ENCODE measurements around the gene OSBPL6. TPM values are rescaled to one million over a fixed set of nuclear protein-coding genes. Genes with fewer than 3 reads are reported as not detected.

OSBPL6 gene
- total RNA-seq, 1 donor: 6.5 TPM

- no peak overlapping the region for H3K4me3 ChIP-seq (ENCODE audit: low read depth, low read length)
- no peak for TF ChIP-seq CTCF (IDR thresholded peaks at IDR 0.05; ENCODE audit: insufficient read depth, low read depth, low read length)
- no peak for DNase-seq (ENCODE audit: low read depth)
Measured at GRCh38 chr2:178220814-178221213, 26.5 kb downstream of the OSBPL6 start.

- TF ChIP-seq CTCF (IDR thresholded peaks at IDR 0.05; ENCODE audit: insufficient read depth, low read depth, low read length): no peak
- no peak for DNase-seq (ENCODE audit: low read depth)
- no peak overlapping the region for H3K4me3 ChIP-seq (ENCODE audit: low read depth, low read length)
Measured at GRCh38 chr2:178221556-178221955, 27.2 kb downstream of the OSBPL6 start.

- no peak for TF ChIP-seq CTCF (IDR thresholded peaks at IDR 0.05; ENCODE audit: insufficient read depth, low read depth, low read length)
- no peak for DNase-seq (ENCODE audit: low read depth)
- no peak overlapping the region for H3K4me3 ChIP-seq (ENCODE audit: low read depth, low read length)
Measured at GRCh38 chr2:178223806-178224205, 29.5 kb downstream of the OSBPL6 start.

- no peak overlapping the region for H3K4me3 ChIP-seq (ENCODE audit: low read depth, low read length)
- no peak for DNase-seq (ENCODE audit: low read depth)
- TF ChIP-seq CTCF (IDR thresholded peaks at IDR 0.05; ENCODE audit: insufficient read depth, low read depth, low read length): no peak
Measured at GRCh38 chr2:178225006-178225805, 30.9 kb downstream of the OSBPL6 start.

GRCh38 chr2:178227187-178227586, 32.9 kb downstream of the OSBPL6 start:
- no peak for TF ChIP-seq CTCF (IDR thresholded peaks at IDR 0.05; ENCODE audit: insufficient read depth, low read depth, low read length)
- DNase-seq (ENCODE audit: low read depth): no peak
- no peak overlapping the region for H3K4me3 ChIP-seq (ENCODE audit: low read depth, low read length)

DNA sequence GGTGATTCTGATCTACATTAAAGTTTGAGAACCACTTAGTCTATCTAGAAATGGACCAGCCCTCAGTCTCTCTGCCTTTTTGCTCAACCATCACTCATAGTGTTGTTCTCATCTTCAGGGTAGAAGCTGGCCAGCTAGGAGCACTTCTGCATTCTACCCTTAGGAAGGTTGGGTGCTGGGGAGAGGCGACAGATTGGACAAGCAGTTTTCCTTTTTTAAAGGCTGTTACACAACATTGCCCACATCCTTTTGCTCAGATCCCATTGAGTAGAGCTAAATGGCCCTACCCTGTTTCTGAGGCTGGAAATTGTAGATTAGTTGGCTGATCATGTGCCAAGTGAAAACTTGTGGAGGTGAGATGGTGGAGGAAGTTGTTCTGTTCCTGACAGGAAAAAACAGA, 35.6 kb downstream of the OSBPL6 start:
- DNase-seq (ENCODE audit: low read depth): no peak
- TF ChIP-seq CTCF (IDR thresholded peaks at IDR 0.05; ENCODE audit: insufficient read depth, low read depth, low read length): no peak
- H3K4me3 ChIP-seq (ENCODE audit: low read depth, low read length): no peak overlapping the region

- H3K4me3 ChIP-seq (ENCODE audit: low read depth, low read length): no peak overlapping the region
- TF ChIP-seq CTCF (IDR thresholded peaks at IDR 0.05; ENCODE audit: insufficient read depth, low read depth, low read length): no peak
- DNase-seq (ENCODE audit: low read depth): no peak
Measured at GRCh38 chr2:178230396-178230795, 36.1 kb downstream of the OSBPL6 start.

Measured in fibroblast of villous mesenchyme (primary cell).